B cell (primary cell): ENCODE data around the gene IRGM. TPM values are rescaled to one million over a fixed set of nuclear protein-coding genes. Genes with fewer than 3 reads are reported as not detected.

Experiments used
- ATAC-seq: fragments of 200-7000 bp; cut with Tn5 transposase; one replicate; pipeline ENCODE4 v1.10.0; 2021; ENCODE audit warnings: low read depth, mild to moderate bottlenecking, moderate number of reproducible peaks, moderate library complexity
- CTCF ChIA-PET: fragments of 350-600 bp; sonication (Branson Sonifier 250); formaldehyde crosslinking; loops from one replicate; lab custom pipeline; 2021; ENCODE audit warnings: antibody characterized with exemption, inconsistent platforms; lab: Charles Lee
- POLR2A ChIA-PET: fragments of 350-600 bp; sonication (Branson Sonifier 250); formaldehyde crosslinking; loops from one replicate; lab custom pipeline; 2021; ENCODE audit warnings: antibody characterized with exemption; lab: Charles Lee
- DNase-seq: peaks from one replicate; pipeline ENCODE4 v3.0.0; 2013
- H2AFZ ChIP-seq: 2 replicates; pipeline ENCODE4 v1.6.1; 2012; ENCODE audit warnings: mild to moderate bottlenecking, low read depth, low read length; ENCODE audit not compliant: insufficient read depth, poor library complexity, severe bottlenecking
- H3K27ac ChIP-seq, 2 donors: 1 replicate in 1 of 2; 2 replicates in 1 of 2; pipeline ENCODE4 v1.5.1; 2012 to 2013; ENCODE audit warnings: low read length in 2 of 2, mild to moderate bottlenecking in 2 of 2, moderate library complexity in 1 of 2
- H3K27me3 ChIP-seq, 4 experiments: fragments of 200-600 bp in 1 of 4; sonication (generic) in 1 of 4; replicated peaks in 1 of 4; 1 replicate in 2 of 4; 2 replicates in 2 of 4; pipeline versions ENCODE4 v1.6.1 to v1.7.0; 2013 to 2016; ENCODE audit warnings: low read length in 3 of 4, mild to moderate bottlenecking in 2 of 4, mixed read lengths in 1 of 4, moderate library complexity in 1 of 4; ENCODE audit not compliant: insufficient read depth in 4 of 4, control insufficient read depth in 3 of 4; ENCODE audit errors: control extremely low read depth in 1 of 4
- H3K36me3 ChIP-seq, 2 experiments: replicated peaks in 1 of 2; 1 replicate in 1 of 2; 2 replicates in 1 of 2; pipeline versions ENCODE4 v1.6.1 to v1.7.1; 2013; ENCODE audit warnings: low read length in 1 of 2; ENCODE audit not compliant: insufficient read depth in 2 of 2, control insufficient read depth in 1 of 2; ENCODE audit errors: control extremely low read depth in 1 of 2, extremely low read depth in 1 of 2
- H3K4me1 ChIP-seq, 2 donors: fragments of 200-600 bp in 1 of 2; sonication (generic) in 1 of 2; 1 replicate in 1 of 2; 2 replicates in 1 of 2; pipeline versions ENCODE4 v1.5.1 to v1.6.1; 2013 to 2017; ENCODE audit warnings: low read length in 2 of 2; ENCODE audit not compliant: control insufficient read depth in 2 of 2, insufficient read depth in 2 of 2
- H3K4me2 ChIP-seq: replicated peaks from 2 replicates; pipeline ENCODE3; 2012; ENCODE audit warnings: mild to moderate bottlenecking, low read depth, low read length; ENCODE audit not compliant: poor library complexity, severe bottlenecking
- H3K4me3 ChIP-seq, 5 experiments: fragments of 200-600 bp in 1 of 5; sonication (generic) in 1 of 5; 1 replicate in 3 of 5; 2 replicates in 2 of 5; pipeline versions ENCODE4 v1.5.1 to v1.7.0; 2011 to 2016; ENCODE audit warnings: low read length in 4 of 5, mild to moderate bottlenecking in 4 of 5, low read depth in 2 of 5, control low read depth in 1 of 5, moderate library complexity in 1 of 5; ENCODE audit not compliant: insufficient read depth in 1 of 5; ENCODE audit errors: control extremely low read depth in 1 of 5, extremely low read depth in 1 of 5
- H3K79me2 ChIP-seq: fragments of 200-600 bp; sonication (generic); one replicate; pipeline ENCODE4 v1.6.0; 2016; ENCODE audit warnings: low read length; ENCODE audit not compliant: control insufficient read depth, insufficient read depth
- H3K9ac ChIP-seq: fragments of 200-600 bp; sonication (generic); 2 replicates; pipeline ENCODE4 v1.6.1; 2017; ENCODE audit warnings: mild to moderate bottlenecking, low read length, moderate library complexity
- H3K9me3 ChIP-seq, 3 donors: one replicate each; pipeline versions ENCODE4 v1.6.1 to v1.7.1; 2013; ENCODE audit warnings: low read length in 2 of 3; ENCODE audit not compliant: control insufficient read depth in 2 of 3, insufficient read depth in 1 of 3; ENCODE audit errors: control extremely low read depth in 1 of 3
- H4K20me1 ChIP-seq: 2 replicates; pipeline ENCODE4 v1.6.0; 2012; ENCODE audit warnings: mild to moderate bottlenecking, low read length; ENCODE audit not compliant: insufficient read depth, control insufficient read depth, poor library complexity, severe bottlenecking
- H3K27ac Mint-ChIP-seq: one replicate; pipeline ENCODE4 v1.8.0; 2021; ENCODE audit warnings: mixed read lengths
- H3K27me3 Mint-ChIP-seq: one replicate; pipeline ENCODE4 v1.8.0; 2021; ENCODE audit warnings: mixed read lengths
- H3K4me1 Mint-ChIP-seq: one replicate; pipeline ENCODE4 v1.8.0; 2021; ENCODE audit warnings: mixed read lengths
- H3K4me3 Mint-ChIP-seq: one replicate; pipeline ENCODE4 v1.8.0; 2021; ENCODE audit warnings: mixed read lengths
- H3K9me3 Mint-ChIP-seq: one replicate; pipeline ENCODE4 v1.8.0; 2022; ENCODE audit warnings: mixed read lengths; ENCODE audit not compliant: insufficient read depth
- CTCF ChIP-seq: fragments of 200-600 bp; IDR thresholded peaks from one replicate; pipeline ENCODE4 v1.8.0; 2022; ENCODE audit warnings: antibody characterized with exemption, mild to moderate bottlenecking
- EZH2 ChIP-seq: IDR thresholded peaks from 2 replicates; pipeline ENCODE4 v1.6.1; 2012; ENCODE audit warnings: borderline replicate concordance, low read depth, mild to moderate bottlenecking, moderate library complexity, low read length; ENCODE audit not compliant: insufficient read depth, poor library complexity, severe bottlenecking
- WGBS: methylation state at CpG from one replicate; pipeline ENCODE4 v1.1.5; 2013; ENCODE audit warnings: missing lambda C conversion rate; ENCODE audit not compliant: insufficient coverage; 5-methylcytosine and 5-hydroxymethylcytosine counted together
- intact Hi-C: fragments of 100-400 bp; cut with micrococcal nuclease; formaldehyde crosslinking; loops from one replicate; pipeline ENCODE4 v1.10.0; 2022
- polyA plus RNA-seq: library from polyadenylated mRNA; depleted of rRNA; stranded (reverse); fragments of >200 nt; gene quantifications from 2 replicates; pipeline ENCODE4 v1.2.3, GENCODE V29; 2012
- total RNA-seq, 2 donors: library from RNA; stranded (reverse); fragments of 120-200 nt in 1 of 2; gene quantifications; 1 replicate in 1 of 2; 2 replicates in 1 of 2; pipeline versions ENCODE4 v1.2.3 to v1.2.4, GENCODE V29; 2013 to 2022

Gene IRGM
- total and polyA plus RNA-seq, 2 donors (not counting 1 experiment from before 2014, with no cell fraction given) = 1.3 to 2.5 TPM

GRCh38 chr5:150846654-150847333 is 473 bp downstream of the IRGM start:
- H2AFZ ChIP-seq = peak overlapping the region; percentile 81
- H3K4me3 ChIP-seq = peak overlapping the region; percentile 31 to 58 (median 45)
- Mint-ChIP-seq H3K9me3 (no peaks in the 10 kb centered on the region), H3K4me3 (peak overlapping the region; percentile 84), H3K27me3 (peaks cover 4% of the 10 kb centered on the region), H3K27ac (peak overlapping the region; percentile 54), H3K4me1 (peaks cover 8% of the 10 kb centered on the region)
- CTCF ChIA-PET = interaction anchor here (1.0 to 3.6 kb wide), 23 partner anchors 14 to 396 kb away, joined by 3 to 71 read pairs (median 4); partner anchors contain the start of genes DCTN4 and RBM22
- ATAC-seq = peak; percentile 97
- TF ChIP-seq CTCF (peak; percentile 79), EZH2 (no peak)
- intact Hi-C loops = loop anchor here (1.0 to 2.0 kb wide), 3 partner anchors 45 to 285 kb away; partner anchors contain the start of gene DCTN4
- no peaks in the 10 kb centered on the region for H3K79me2 ChIP-seq
- H3K9ac ChIP-seq = peak overlapping the region; percentile 57
- H3K36me3 ChIP-seq = no peaks in the 10 kb centered on the region
- POLR2A ChIA-PET = interaction anchor here (1.0 kb wide), 1 partner anchor 46 kb away, joined by 3 read pairs; no protein-coding TSS in a partner anchor
- peak; percentile 84 for DNase-seq
- H3K27ac ChIP-seq = no peak overlapping the region
- 2% methylated on average over 18 of the region's 22 CpGs for WGBS
- peak overlapping the region; percentile 83 for H3K4me2 ChIP-seq
- H3K27me3 ChIP-seq = no peaks in the 10 kb centered on the region
- no peaks in the 10 kb centered on the region for H4K20me1 ChIP-seq
- H3K9me3 ChIP-seq = peaks cover 0 to 5% (median 0%) of the 10 kb centered on the region in 3 donors
- peaks cover 4 to 11% of the 10 kb centered on the region in 2 donors for H3K4me1 ChIP-seq

GRCh38 chr5:150847334-150847695 is 994 bp downstream of the IRGM start:
- peaks cover 0 to 5% (median 0%) of the 10 kb centered on the region in 3 donors for H3K9me3 ChIP-seq
- no peaks in the 10 kb centered on the region for H3K27me3 ChIP-seq
- H3K36me3 ChIP-seq = no peaks in the 10 kb centered on the region
- intact Hi-C loops = loop anchor here (1.0 to 2.0 kb wide), 3 partner anchors 46 to 286 kb away; partner anchors contain the start of gene DCTN4
- H3K4me3 Mint-ChIP-seq = peak overlapping the region; percentile 84
- ChIA-PET POLR2A (no interaction called here), CTCF (interaction anchor here (1.0 to 3.6 kb wide), 19 partner anchors 13 to 390 kb away, joined by 3 to 71 read pairs (median 4); partner anchors contain the start of genes DCTN4 and RBM22)
- no peak overlapping the region for H2AFZ ChIP-seq
- no peaks in the 10 kb centered on the region for H3K9me3 Mint-ChIP-seq
- H3K27ac ChIP-seq = no peak overlapping the region
- peaks cover 8% of the 10 kb centered on the region for H3K4me1 Mint-ChIP-seq
- no peak for ATAC-seq
- 74% methylated on average over 5 of the region's 5 CpGs for WGBS
- H3K79me2 ChIP-seq = no peaks in the 10 kb centered on the region
- DNase-seq = no peak
- TF ChIP-seq CTCF = peak; percentile 41
- TF ChIP-seq EZH2 = no peak
- peaks cover 4 to 11% of the 10 kb centered on the region in 2 donors for H3K4me1 ChIP-seq
- H3K4me2 ChIP-seq = peak overlapping the region; percentile 83
- H3K9ac ChIP-seq = no peak overlapping the region
- H3K27me3 Mint-ChIP-seq = peaks cover 4% of the 10 kb centered on the region
- no peak overlapping the region for H3K4me3 ChIP-seq
- H3K27ac Mint-ChIP-seq = no peak overlapping the region
- no peaks in the 10 kb centered on the region for H4K20me1 ChIP-seq
